Psoas muscle (tissue), 8 donors: ENCODE data around the gene CREB3L1. TPM values are rescaled to one million over a fixed set of nuclear protein-coding genes. Genes with fewer than 3 reads are reported as not detected.

Source experiments
- ATAC-seq, 4 donors: fragments of 200-7000 bp; cut with Tn5 transposase; one replicate each; pipeline ENCODE4 v1.9.1; 2020; ENCODE audit warnings: moderate library complexity in 3 of 4, mild to moderate bottlenecking in 2 of 4
- DNase-seq, 2 donors: peaks; one replicate each; pipeline ENCODE4 v3.0.0-alpha.2; 2020
- H3K27ac ChIP-seq: fragments of 200-600 bp; one replicate; pipeline ENCODE4 v1.8.0; 2022
- H3K27me3 ChIP-seq, 3 donors: fragments of 200-600 bp in 1 of 3; one replicate each; pipeline versions ENCODE4 v1.6.1 to v1.8.0; 2013 to 2022; ENCODE audit warnings: low read length in 2 of 3, mild to moderate bottlenecking in 2 of 3, moderate library complexity in 1 of 3; ENCODE audit not compliant: insufficient read depth in 3 of 3
- H3K36me3 ChIP-seq, 2 donors: fragments of 200-600 bp in 1 of 2; one replicate each; pipeline versions ENCODE4 v1.6.1 to v1.8.0; 2013 to 2022; ENCODE audit warnings: low read depth in 1 of 2, mild to moderate bottlenecking in 1 of 2, moderate library complexity in 1 of 2; ENCODE audit not compliant: insufficient read depth in 1 of 2
- H3K4me1 ChIP-seq: fragments of 200-600 bp; one replicate; pipeline ENCODE4 v1.8.0; 2022
- H3K4me3 ChIP-seq: fragments of 200-600 bp; one replicate; pipeline ENCODE4 v1.8.0; 2022; ENCODE audit warnings: mild to moderate bottlenecking
- H3K9me3 ChIP-seq: fragments of 200-600 bp; one replicate; pipeline ENCODE4 v1.8.0; 2022
- WGBS, 3 donors: extraction: QIAGEN DNeasy Blood & Tissue Kit; methylation state at CpG; one replicate each; pipeline versions ENCODE4 v1.1.6 to v1.1.7; 2013; 5-methylcytosine and 5-hydroxymethylcytosine counted together
- intact Hi-C, 2 donors: fragments of 100-400 bp; cut with DNase I; formaldehyde crosslinking; loops; one replicate each; pipeline versions ENCODE4 v1.11.0 to v1.14.2; 2022
- polyA plus RNA-seq, 3 donors: library from polyadenylated mRNA; stranded (reverse); fragments of 200-250 nt; gene quantifications; one replicate each; pipeline ENCODE4 v1.2.3, GENCODE V29; 2013
- total RNA-seq, 4 donors: library from RNA; stranded (reverse); fragmentation: NEBNext Ultra II Directional in 2 of 4; extraction: Animal tissue kit (Norgen Biotek cat#: 25700) in 2 of 4; gene quantifications; one replicate each; pipeline versions ENCODE4 v1.2.1 to v1.2.4, GENCODE V29; 2021 to 2023
- TF ChIP-seq, protein P1 (sequence below): fragments of 200-600 bp; IDR thresholded peaks from one replicate; pipeline ENCODE4 v1.8.0; 2022; ENCODE audit warnings: antibody characterized with exemption
- donor health status: healthy with polysubstance abuse.
- donor health status: DM: no; HTN: no; CAD: no; lungs with moderate emphysema.
- donor health status: Bipolar disorder and iron deficiency.
- donor health status: healthy.
- donor health status: DM: yes; HTN: yes; CAD: no.
- donor health status: DM: no; HTN: no; CAD: no.
- donor health status: DM: no; HTN: no; CAD: no.
- donor health status: DM: yes; HTN: yes; CAD: no.

CREB3L1 gene
- total and polyA plus RNA-seq, 7 donors, result 1.4 to 6.9 (median 2.2) TPM

DNA sequence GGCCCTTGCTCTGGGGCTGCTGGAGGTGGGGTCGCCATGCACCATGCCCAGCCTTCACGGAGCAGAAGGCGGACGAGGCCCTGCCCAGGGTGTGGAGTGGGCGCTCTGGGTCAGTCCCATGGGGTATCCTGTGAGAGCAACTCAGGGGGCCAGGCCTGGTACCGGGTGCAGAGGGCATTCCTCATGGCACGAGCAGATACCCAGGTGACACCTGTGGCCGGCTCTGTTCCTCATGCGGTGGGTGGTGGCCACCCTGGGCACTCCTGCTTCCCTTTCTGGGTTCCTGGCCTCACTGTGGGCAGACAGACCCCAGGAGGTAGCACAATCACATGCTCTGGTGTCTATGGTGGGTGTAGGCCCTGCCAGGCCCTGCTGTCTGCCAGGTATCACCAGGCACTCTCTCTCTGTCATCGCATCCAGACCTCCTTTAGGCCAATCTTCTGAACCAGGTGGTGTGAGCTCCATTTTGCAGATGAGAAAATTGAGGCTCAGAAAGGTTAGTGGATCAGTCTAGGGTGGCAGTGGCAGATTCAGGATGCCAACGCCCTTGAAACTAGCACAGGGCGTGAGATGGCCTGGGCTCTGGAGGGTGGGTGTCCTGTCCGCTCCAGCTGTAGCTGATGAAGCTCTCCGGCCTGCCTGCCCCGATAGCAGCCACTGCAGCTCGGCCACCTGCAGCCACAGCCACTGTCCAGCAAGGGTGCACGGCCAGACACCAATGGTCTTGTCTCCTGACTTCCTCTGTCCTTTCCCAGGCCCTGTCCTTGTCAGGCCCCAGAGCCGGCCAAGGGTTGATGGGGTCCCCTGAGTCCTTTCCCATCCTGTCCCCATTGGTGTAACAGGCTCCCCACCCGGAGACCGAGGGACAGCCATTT lies 84.9 kb downstream of the CREB3L1 start:
- Histone ChIP-seq H3K27ac (peak overlapping the region; percentile 98), H3K27me3 (no peaks in the 10 kb centered on the region), H3K4me3 (peak overlapping the region; percentile 76), H3K4me1 (peaks cover 53% of the 10 kb centered on the region), H3K36me3 (peaks cover 0 to 12% of the 10 kb centered on the region in 2 donors), H3K9me3 (no peaks in the 10 kb centered on the region)
- TF ChIP-seq, protein P1, sequence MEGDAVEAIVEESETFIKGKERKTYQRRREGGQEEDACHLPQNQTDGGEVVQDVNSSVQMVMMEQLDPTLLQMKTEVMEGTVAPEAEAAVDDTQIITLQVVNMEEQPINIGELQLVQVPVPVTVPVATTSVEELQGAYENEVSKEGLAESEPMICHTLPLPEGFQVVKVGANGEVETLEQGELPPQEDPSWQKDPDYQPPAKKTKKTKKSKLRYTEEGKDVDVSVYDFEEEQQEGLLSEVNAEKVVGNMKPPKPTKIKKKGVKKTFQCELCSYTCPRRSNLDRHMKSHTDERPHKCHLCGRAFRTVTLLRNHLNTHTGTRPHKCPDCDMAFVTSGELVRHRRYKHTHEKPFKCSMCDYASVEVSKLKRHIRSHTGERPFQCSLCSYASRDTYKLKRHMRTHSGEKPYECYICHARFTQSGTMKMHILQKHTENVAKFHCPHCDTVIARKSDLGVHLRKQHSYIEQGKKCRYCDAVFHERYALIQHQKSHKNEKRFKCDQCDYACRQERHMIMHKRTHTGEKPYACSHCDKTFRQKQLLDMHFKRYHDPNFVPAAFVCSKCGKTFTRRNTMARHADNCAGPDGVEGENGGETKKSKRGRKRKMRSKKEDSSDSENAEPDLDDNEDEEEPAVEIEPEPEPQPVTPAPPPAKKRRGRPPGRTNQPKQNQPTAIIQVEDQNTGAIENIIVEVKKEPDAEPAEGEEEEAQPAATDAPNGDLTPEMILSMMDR, result no peak
- DNase-seq (no peak), ATAC-seq (peak in 2 of 4 donors; percentile 0 to 3)
- intact Hi-C loops, result no loop called here
- WGBS, 3 donors, result 30 to 53% (median 35%) methylated on average over 19 to 20 of the region's 20 CpGs

DNA sequence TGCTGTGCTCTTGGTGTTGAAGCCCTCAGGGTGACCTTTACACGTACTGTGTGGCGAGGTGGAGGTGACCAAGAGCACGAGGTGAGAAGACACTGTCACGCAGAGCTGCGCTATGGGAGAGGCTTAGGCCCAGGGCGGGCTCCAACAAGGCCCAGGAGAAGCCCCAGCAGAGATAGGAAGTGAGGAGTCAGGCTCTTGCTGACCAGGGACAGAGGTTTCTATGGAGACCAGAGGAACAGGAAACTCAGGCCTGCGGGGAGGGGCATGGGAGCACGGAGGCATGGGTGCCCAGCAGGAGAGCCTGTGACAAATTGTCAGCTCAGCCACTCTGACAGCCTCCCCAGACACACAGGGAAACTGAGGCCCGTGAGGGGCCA lies 85.6 kb downstream of the CREB3L1 start:
- H3K4me1 ChIP-seq, result peaks cover 53% of the 10 kb centered on the region
- H3K36me3 ChIP-seq, result peaks cover 0 to 17% of the 10 kb centered on the region in 2 donors
- H3K9me3 ChIP-seq, result no peaks in the 10 kb centered on the region
- TF ChIP-seq, protein P1, result no peak
- H3K27ac ChIP-seq, result peak overlapping the region; percentile 98
- peak; percentile 76 to 84 for DNase-seq
- H3K27me3 ChIP-seq, result no peaks in the 10 kb centered on the region
- H3K4me3 ChIP-seq, result peak overlapping the region; percentile 76
- WGBS, 3 donors, result 12 to 24% (median 16%) methylated on average over 9 of the region's 9 CpGs
- ATAC-seq, result peak; percentile 30 to 53 (median 44)
- intact Hi-C loops, result no loop called here

DNA sequence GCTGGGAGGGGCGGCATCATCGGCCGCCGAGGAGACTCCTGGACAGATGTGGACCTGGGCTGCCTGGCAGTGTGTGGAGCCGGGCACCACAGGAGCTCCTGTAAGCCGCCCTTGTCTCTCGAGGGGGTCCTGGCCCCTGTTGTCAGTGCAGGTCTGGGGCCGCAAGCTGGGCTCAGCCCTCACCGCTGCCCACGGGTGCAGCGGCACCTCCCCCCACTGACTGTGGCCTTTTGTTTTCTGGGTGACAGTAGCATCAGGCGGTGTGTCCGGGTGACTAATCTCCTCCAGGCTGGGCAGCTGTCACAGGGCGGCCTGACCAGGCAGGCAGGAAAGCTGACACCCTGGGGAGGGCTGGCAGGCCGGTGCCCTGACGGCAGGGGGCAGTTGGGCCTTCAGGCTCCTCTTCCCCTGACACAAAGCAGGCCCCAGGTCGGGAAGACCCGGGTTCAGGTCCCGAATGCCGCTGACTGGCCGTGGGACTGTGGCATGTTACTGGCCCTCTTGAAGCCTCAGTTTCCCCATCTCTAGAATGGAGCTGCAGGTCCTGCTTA lies 86.1 kb downstream of the CREB3L1 start:
- intact Hi-C loops, result no loop called here
- Histone ChIP-seq H3K4me3 (peak overlapping the region; percentile 76), H3K27ac (peak overlapping the region; percentile 98), H3K9me3 (no peaks in the 10 kb centered on the region), H3K4me1 (peaks cover 53% of the 10 kb centered on the region), H3K27me3 (no peaks in the 10 kb centered on the region), H3K36me3 (peaks cover 0 to 22% of the 10 kb centered on the region in 2 donors)
- 12 to 31% (median 23%) methylated on average over 20 to 21 of the region's 21 CpGs for WGBS, 3 donors
- ATAC-seq (peak; percentile 78 to 84 (median 82)), DNase-seq (peak; percentile 86 to 96)
- TF ChIP-seq, protein P1, result peak; percentile 54

DNA sequence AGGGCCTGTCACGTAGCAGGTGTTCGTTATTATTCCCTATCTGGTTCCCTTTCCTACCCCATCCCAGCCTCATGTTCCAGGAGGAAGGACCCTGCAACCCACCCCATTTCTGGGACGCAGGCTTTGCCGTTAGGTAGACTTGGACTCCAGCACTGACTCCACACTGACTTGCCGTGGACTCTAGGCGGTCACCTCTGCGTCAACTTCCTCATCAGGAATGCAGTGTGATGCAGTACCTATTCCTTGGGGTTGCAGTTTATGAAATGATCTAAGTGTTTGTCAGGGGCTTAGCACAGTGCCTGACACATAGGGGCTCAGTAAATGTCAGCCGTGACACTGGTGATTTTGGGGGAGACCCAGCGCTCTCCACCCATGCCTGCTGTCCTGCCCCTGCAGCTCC lies 86.6 kb downstream of the CREB3L1 start:
- TF ChIP-seq, protein P1, result no peak
- no peaks in the 10 kb centered on the region for H3K9me3 ChIP-seq

More for the DNA sequence above, 86.6 kb downstream of the CREB3L1 start:
- intact Hi-C loops, result no loop called here
- H3K27ac ChIP-seq, result peak overlapping the region; percentile 98
- H3K36me3 ChIP-seq, result peaks cover 0 to 27% of the 10 kb centered on the region in 2 donors
- peaks cover 53% of the 10 kb centered on the region for H3K4me1 ChIP-seq
- 51 to 57% (median 53%) methylated on average over 9 of the region's 9 CpGs for WGBS, 3 donors
- ATAC-seq (peak in 1 of 4 donors; percentile 15), DNase-seq (no peak)
- peak overlapping the region; percentile 76 for H3K4me3 ChIP-seq
- H3K27me3 ChIP-seq, result no peaks in the 10 kb centered on the region
